ENCODE data around the gene SV2C. TPM values are rescaled to one million over a fixed set of nuclear protein-coding genes. Genes with fewer than 3 reads are reported as not detected.

Gene SV2C
- total RNA-seq, 1 experiment from 2014 or later = not detected

DNA sequence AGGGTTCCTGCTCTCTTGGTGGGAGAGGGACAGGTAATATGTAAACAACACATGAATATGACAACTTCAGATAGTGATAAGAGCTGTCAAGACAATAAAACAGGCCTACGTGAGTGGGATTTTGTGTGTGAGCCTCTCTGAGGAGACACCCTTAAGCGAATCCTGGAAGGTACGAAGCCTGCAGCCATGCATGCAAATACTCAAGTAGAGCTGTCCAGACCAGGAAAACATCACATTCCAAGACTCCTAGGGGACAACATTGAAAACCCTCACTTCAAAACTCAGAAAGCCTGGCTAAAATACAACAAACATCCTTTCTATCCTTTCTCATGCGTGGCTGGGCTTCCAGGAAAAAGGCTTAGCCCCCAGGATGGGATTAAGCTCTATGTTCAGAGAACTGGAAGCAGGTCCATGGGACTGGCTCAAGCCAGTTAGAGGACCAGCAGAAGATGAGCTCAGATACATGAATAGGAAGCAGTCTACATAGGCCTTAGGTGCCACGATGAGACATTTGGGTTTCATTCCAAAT is 195.1 kb downstream of the SV2C start:
- Histone ChIP-seq H3K9me3 (ENCODE audit: control insufficient read depth in 1 of 2, insufficient read depth in 1 of 2, low read depth in 1 of 2, low read length in 2 of 2) (no peaks in the 10 kb centered on the region), H4K20me1 (ENCODE audit: insufficient read depth) (no peaks in the 10 kb centered on the region), H2AFZ (ENCODE audit: low read depth, low read length, poor library complexity, severe bottlenecking) (no peak overlapping the region), H3K4me2 (ENCODE audit: low read length) (no peak overlapping the region), H3K36me3 (ENCODE audit: control insufficient read depth in 1 of 2, insufficient read depth in 2 of 2, low read length in 2 of 2) (no peaks in the 10 kb centered on the region), H3K27ac (ENCODE audit: low read depth, low read length) (no peak overlapping the region), H3K27me3 (ENCODE audit: insufficient read depth, low read length) (no peaks in the 10 kb centered on the region), H3K4me3 (replicated peaks in 1 of 2; ENCODE audit: low read depth in 1 of 2, low read length in 2 of 2) (no peak overlapping the region), H3K79me2 (ENCODE audit: insufficient read depth, low read length) (no peaks in the 10 kb centered on the region), H3K9me2 (ENCODE audit: insufficient read depth) (no peaks in the 10 kb centered on the region), H3K4me1 (ENCODE audit: control insufficient read depth in 1 of 2, insufficient read depth in 2 of 2, low read length in 2 of 2) (no peaks in the 10 kb centered on the region), H3K9ac (ENCODE audit: low read length) (no peak overlapping the region)
- DNase-seq (ENCODE audit: low read depth, low spot score) (no peak), ATAC-seq (no peak)
- TF ChIP-seq YY1 (IDR thresholded peaks at IDR 0.05; ENCODE audit: extremely low read depth, insufficient replicate concordance, low read depth, low read length) = no peak
- TF ChIP-seq EGR1 (IDR thresholded peaks at IDR 0.05; ENCODE audit: low read depth) = no peak
- no peak for TF ChIP-seq ELF1 (IDR thresholded peaks at IDR 0.05; ENCODE audit: borderline replicate concordance, low read depth)
- no peak for TF ChIP-seq ZNF274 (IDR thresholded peaks at IDR 0.05; ENCODE audit: low read depth, low read length)
- TF ChIP-seq JUND (IDR thresholded peaks at IDR 0.05) = no peak
- TF ChIP-seq RAD21 (IDR thresholded peaks at IDR 0.05; ENCODE audit: low read depth) = no peak
- no peak for TF ChIP-seq CEBPB (IDR thresholded peaks at IDR 0.05; ENCODE audit: low read depth)
- no peak for TF ChIP-seq POLR2A (IDR thresholded peaks at IDR 0.05; ENCODE audit: borderline replicate concordance, extremely low read depth, insufficient read depth, insufficient read length)
- TF ChIP-seq TCF7L2 (IDR thresholded peaks at IDR 0.05; ENCODE audit: borderline replicate concordance, extremely low read depth, insufficient read depth, insufficient read length) = no peak
- TF ChIP-seq EZH2 (IDR thresholded peaks at IDR 0.05) = no peak
- TF ChIP-seq, protein P1, sequence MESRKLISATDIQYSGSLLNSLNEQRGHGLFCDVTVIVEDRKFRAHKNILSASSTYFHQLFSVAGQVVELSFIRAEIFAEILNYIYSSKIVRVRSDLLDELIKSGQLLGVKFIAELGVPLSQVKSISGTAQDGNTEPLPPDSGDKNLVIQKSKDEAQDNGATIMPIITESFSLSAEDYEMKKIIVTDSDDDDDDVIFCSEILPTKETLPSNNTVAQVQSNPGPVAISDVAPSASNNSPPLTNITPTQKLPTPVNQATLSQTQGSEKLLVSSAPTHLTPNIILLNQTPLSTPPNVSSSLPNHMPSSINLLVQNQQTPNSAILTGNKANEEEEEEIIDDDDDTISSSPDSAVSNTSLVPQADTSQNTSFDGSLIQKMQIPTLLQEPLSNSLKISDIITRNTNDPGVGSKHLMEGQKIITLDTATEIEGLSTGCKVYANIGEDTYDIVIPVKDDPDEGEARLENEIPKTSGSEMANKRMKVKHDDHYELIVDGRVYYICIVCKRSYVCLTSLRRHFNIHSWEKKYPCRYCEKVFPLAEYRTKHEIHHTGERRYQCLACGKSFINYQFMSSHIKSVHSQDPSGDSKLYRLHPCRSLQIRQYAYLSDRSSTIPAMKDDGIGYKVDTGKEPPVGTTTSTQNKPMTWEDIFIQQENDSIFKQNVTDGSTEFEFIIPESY (IDR thresholded peaks at IDR 0.05; ENCODE audit: extremely low read depth, insufficient replicate concordance, low read length) = no peak
- no peak for TF ChIP-seq ZFX (IDR thresholded peaks at IDR 0.05)
- no peak for TF ChIP-seq CBX3 (IDR thresholded peaks at IDR 0.05; ENCODE audit: low read depth)
- no peak for TF ChIP-seq SRF (IDR thresholded peaks at IDR 0.05; ENCODE audit: low read depth)
- TF ChIP-seq REST (IDR thresholded peaks at IDR 0.05; ENCODE audit: low read depth) = no peak
- TF ChIP-seq, protein P2, sequence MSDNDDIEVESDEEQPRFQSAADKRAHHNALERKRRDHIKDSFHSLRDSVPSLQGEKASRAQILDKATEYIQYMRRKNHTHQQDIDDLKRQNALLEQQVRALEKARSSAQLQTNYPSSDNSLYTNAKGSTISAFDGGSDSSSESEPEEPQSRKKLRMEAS (IDR thresholded peaks at IDR 0.05) = no peak
- TF ChIP-seq SP1 (IDR thresholded peaks at IDR 0.05; ENCODE audit: low read depth) = no peak
- TF ChIP-seq, protein P3, sequence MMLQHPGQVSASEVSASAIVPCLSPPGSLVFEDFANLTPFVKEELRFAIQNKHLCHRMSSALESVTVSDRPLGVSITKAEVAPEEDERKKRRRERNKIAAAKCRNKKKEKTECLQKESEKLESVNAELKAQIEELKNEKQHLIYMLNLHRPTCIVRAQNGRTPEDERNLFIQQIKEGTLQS (IDR thresholded peaks at IDR 0.05) = no peak
- no TSS peak for BruUV-seq (replicated peaks)
- POLR2A ChIA-PET = no interaction called here
- intact Hi-C loops (cut with micrococcal nuclease) = no loop called here
- CTCF ChIA-PET = no interaction called here
- RAD21 ChIA-PET (ENCODE audit: low non-redundant PET in 1 of 2, low total read pairs in 2 of 2, uncharacterized antibody in 2 of 2, unreplicated experiment in 2 of 2) = no interaction called here

All from HCT116 (cell line).